GM12864 (cell line): ENCODE results near the gene ZNF609.

ENCODE experiments used
- DNase-seq: peaks from one replicate; pipeline ENCODE4 v3.0.0-alpha.2; 2011; ENCODE audit warnings: low read depth
- H3K4me3 ChIP-seq: 2 replicates; pipeline ENCODE4 v1.5.1; 2011; ENCODE audit warnings: mild to moderate bottlenecking, low read depth, low read length, control low read depth
- CTCF ChIP-seq: IDR thresholded peaks from 2 replicates; pipeline ENCODE4 v1.5.1; 2011; ENCODE audit warnings: low read depth, mild to moderate bottlenecking, moderate library complexity, low read length, control low read depth, inconsistent platforms; ENCODE audit errors: missing control alignments

The ZNF609 gene

GRCh38 chr15:64501396-64501715, 41.0 kb downstream of the ZNF609 start:
- H3K4me3 ChIP-seq, result no peak overlapping the region
- no peak for TF ChIP-seq CTCF
- no peak for DNase-seq

- TF ChIP-seq CTCF, result no peak
- no peak for DNase-seq
- H3K4me3 ChIP-seq, result no peak overlapping the region
Observed at GRCh38 chr15:64502151-64502550, 41.8 kb downstream of the ZNF609 start.

GRCh38 chr15:64502551-64502950, 42.2 kb downstream of the ZNF609 start:
- DNase-seq, result no peak
- H3K4me3 ChIP-seq, result no peak overlapping the region
- no peak for TF ChIP-seq CTCF

- no peak overlapping the region for H3K4me3 ChIP-seq
- no peak for DNase-seq
- TF ChIP-seq CTCF, result no peak
Observed at GRCh38 chr15:64503197-64503596, 42.8 kb downstream of the ZNF609 start.

GRCh38 chr15:64503640-64504039, 43.3 kb downstream of the ZNF609 start:
- no peak for DNase-seq
- no peak for TF ChIP-seq CTCF
- H3K4me3 ChIP-seq, result no peak overlapping the region

GRCh38 chr15:64507293-64507802, 47.0 kb downstream of the ZNF609 start:
- H3K4me3 ChIP-seq, result no peak overlapping the region; the same call in 1 of the 2 replicates
- no peak for TF ChIP-seq CTCF
- peak; percentile 44 for DNase-seq

GRCh38 chr15:64507845-64508244, 47.5 kb downstream of the ZNF609 start:
- no peak for DNase-seq
- no peak for TF ChIP-seq CTCF
- H3K4me3 ChIP-seq, result no peak overlapping the region; the same call in 1 of the 2 replicates
